Epithelial cell of proximal tubule (primary cell): ENCODE measurements around the gene TTYH1. TPM values are rescaled to one million over a fixed set of nuclear protein-coding genes. Genes with fewer than 3 reads are reported as not detected.
A peak's percentile ranks its signal among the peaks of the same experiment; 100 is the strongest.

Experiments
- DNase-seq: peaks from one replicate; pipeline ENCODE4 v3.0.0-alpha.2; 2011; ENCODE audit warnings: low read depth
- H3K4me3 ChIP-seq: 2 replicates; pipeline ENCODE4 v1.5.1; 2011; ENCODE audit warnings: low read depth, mild to moderate bottlenecking, low read length
- total RNA-seq: library from RNA; depleted of rRNA; stranded (reverse); fragments of >200 nt; gene quantifications from 2 replicates; pipeline ENCODE4 v1.2.3, GENCODE V29; 2015
- TF ChIP-seq, protein P1 (sequence below): conservative IDR thresholded peaks from 2 replicates; pipeline ENCODE4 v1.5.1; 2012; ENCODE audit warnings: low read depth, mild to moderate bottlenecking, low read length

TTYH1 gene
- total RNA-seq, 1 donor from 2014 or later, result 3.6 TPM

- DNase-seq, result no peak
- TF ChIP-seq, protein P1, sequence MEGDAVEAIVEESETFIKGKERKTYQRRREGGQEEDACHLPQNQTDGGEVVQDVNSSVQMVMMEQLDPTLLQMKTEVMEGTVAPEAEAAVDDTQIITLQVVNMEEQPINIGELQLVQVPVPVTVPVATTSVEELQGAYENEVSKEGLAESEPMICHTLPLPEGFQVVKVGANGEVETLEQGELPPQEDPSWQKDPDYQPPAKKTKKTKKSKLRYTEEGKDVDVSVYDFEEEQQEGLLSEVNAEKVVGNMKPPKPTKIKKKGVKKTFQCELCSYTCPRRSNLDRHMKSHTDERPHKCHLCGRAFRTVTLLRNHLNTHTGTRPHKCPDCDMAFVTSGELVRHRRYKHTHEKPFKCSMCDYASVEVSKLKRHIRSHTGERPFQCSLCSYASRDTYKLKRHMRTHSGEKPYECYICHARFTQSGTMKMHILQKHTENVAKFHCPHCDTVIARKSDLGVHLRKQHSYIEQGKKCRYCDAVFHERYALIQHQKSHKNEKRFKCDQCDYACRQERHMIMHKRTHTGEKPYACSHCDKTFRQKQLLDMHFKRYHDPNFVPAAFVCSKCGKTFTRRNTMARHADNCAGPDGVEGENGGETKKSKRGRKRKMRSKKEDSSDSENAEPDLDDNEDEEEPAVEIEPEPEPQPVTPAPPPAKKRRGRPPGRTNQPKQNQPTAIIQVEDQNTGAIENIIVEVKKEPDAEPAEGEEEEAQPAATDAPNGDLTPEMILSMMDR, result no peak
- no peak overlapping the region for H3K4me3 ChIP-seq
These were observed 11.1 kb downstream of the TTYH1 start for GRCh38 chr19:54426291-54426931.

GRCh38 chr19:54427586-54427985 lies 12.3 kb downstream of the TTYH1 start:
- H3K4me3 ChIP-seq, result no peak overlapping the region
- no peak for DNase-seq
- TF ChIP-seq, protein P1, result no peak

GRCh38 chr19:54428323-54429175 lies 13.3 kb downstream of the TTYH1 start:
- no peak for DNase-seq
- H3K4me3 ChIP-seq, result no peak overlapping the region
- TF ChIP-seq, protein P1, result no peak

DNA sequence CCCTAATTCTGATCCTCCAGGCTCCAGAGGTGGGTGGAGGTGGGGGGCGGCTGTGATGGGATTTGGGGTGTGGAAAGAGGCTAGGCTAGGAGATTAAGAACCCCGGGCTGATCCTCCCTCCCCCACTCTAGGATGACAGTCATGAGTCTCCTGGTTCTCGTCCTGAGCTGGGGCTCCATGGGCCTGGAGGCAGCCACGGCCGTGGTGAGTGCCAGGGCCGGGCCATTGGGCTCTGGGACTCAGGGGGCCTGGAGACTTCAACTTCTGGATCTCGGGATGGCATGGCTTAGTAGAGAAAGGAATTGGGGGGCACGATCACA lies 13.9 kb downstream of the TTYH1 start:
- no peak for DNase-seq

DNA sequence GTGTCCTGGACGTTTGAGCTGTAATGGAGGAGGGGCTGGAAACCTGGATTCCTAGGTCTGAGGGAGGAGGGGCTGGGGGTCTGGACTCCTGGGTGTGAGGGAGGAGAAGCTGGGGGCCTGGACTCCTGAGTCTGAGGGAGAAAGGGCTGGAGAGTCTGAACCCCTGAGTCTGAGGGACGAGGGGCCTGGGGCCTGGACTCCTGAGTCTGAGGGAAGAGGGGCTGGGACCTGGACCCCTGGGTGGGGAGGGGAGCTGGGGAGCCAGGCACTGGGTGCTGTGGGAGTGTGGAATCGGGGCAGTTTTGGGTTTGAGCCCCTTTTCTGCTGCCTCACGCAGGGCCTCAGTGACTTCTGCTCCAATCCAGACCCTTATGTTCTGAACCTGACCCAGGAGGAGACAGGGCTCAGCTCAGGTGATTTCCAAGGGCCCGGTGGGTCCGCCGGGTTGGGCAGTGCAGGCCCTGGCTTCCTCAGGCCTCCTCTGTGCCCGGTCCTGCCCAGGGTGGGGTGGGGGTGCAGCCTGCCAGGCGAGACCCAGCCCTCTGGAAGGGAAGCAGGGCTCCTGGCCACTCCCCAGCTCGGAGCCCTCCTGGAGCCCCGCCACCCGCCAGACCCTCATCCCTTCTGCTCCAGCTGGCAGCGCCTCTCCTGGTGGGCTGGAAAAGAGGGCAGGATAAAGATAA lies 14.4 kb downstream of the TTYH1 start:
- TF ChIP-seq, protein P1, result no peak
- no peak overlapping the region for H3K4me3 ChIP-seq
- DNase-seq, result no peak

More for the DNA sequence above, 13.9 kb downstream of the TTYH1 start:
- no peak overlapping the region for H3K4me3 ChIP-seq
- TF ChIP-seq, protein P1, result no peak

DNA sequence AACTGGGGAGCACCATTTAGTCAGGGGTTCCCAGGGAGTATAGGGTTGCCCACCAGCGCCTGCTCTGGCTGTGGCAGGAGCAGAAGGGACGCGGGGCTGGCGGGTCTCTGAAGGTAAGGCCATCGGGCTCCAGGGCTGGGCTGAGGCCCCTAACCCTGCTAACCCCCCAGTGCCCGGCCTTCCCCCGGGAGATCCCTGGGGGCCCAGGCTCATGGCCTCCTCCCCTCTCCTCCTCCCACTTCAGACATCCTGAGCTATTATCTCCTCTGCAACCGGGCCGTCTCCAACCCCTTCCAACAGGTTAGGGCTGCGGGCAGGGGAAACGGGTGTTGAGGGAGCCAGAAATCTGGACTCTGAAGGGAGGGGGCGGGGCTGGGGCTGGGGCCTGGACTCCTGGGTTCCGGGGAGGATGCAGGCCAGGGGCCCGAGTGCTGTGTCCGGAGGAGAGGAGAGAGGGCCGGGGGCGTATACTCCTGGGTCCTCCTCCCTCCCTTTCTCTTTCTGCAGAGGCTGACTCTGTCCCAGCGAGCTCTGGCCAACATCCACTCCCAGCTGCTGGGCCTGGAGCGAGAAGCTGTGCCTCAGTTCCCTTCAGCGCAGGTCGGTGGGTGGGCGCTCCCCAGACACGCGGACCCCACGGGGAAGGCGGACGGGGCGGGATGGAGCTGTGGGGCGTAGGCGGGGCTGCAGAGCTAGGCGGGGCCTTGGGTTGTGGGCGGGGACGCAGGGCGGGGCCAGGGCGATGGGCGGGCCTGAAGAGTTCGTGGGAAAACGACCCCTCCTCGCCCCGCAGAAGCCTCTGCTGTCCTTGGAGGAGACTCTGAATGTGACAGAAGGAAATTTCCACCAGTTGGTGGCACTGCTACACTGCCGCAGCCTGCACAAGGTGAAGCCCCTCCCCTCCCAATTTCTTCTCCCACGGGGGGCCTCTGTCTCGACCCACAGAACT lies 15.3 kb downstream of the TTYH1 start:
- no peak for DNase-seq
- H3K4me3 ChIP-seq, result peak overlapping the region; percentile 14

More for the DNA sequence above, 15.3 kb downstream of the TTYH1 start:
- TF ChIP-seq, protein P1, result peak; percentile 15
